ENCODE results near the gene ASB2. TPM values are rescaled to one million over a fixed set of nuclear protein-coding genes. Genes with fewer than 3 reads are reported as not detected.
A peak's percentile ranks its signal among the peaks of the same experiment; 100 is the strongest.

Gene ASB2
- total RNA-seq, 2 experiments from 2014 or later, result 26.4 to 29.1 TPM

DNA sequence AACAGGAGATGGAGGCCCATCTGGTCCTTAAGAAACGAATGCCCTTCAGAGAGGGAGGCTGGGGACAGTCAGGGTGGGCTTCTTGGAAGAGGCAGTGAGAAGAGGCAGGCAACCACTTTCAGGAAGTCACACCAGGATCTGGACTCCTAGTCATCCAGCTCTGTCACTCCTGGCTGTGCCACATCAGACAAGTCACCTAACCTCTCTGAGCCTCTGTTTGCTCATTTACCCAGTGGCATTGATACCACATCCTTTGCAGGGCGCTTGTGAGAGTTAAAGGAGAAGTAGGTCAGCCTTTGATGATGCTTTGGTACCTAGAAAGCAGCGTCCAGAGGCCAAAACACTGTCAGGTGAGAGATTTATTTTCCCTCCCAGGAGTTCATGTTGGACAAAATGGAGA is 31.9 kb upstream of the ASB2 start:
- Mint-ChIP-seq H3K27ac (no peak overlapping the region), H3K4me1 (peaks cover 37% of the 10 kb centered on the region), H3K4me3 (no peak overlapping the region), H3K9me3 (no peaks in the 10 kb centered on the region), H3K27me3 (peaks cover 28% of the 10 kb centered on the region), H3K36me3 (no peaks in the 10 kb centered on the region)
- no peak for DNase-seq

DNA sequence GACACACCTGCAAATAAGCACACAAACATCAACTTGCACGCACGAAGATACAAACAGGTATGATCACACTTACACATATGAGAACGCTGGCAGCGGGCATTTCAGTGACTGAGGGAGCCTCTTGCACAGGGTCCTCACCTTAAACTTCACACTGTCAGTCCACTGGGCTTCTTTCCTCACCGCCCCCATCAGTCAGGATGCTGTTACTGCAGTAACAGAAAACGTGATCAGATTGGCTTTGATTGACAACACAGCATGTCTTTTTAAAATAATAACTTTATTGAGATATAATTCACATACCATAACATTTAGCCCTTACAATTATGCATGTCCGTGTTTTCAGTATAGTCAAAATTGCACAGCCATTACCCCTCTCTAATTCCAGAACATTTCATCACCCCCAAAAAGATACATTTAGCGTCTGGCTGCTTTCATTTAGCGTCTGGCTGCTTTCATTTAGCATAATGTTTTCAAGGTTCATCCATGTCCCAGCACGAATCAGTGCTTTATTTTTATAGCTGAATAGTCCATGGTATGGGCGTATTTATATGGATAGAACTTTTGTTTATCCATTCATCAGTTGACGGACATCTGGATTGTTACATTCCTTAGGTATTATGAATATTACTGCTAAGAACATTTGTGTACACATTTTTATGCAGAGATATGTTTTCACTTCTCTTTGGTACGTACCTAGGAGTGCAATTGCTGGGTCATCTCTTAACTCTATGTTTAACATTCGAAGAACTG is 29.1 kb upstream of the ASB2 start:
- Mint-ChIP-seq H3K4me1 (peaks cover 31% of the 10 kb centered on the region), H3K4me3 (no peak overlapping the region), H3K9me3 (no peaks in the 10 kb centered on the region), H3K27me3 (peaks cover 23% of the 10 kb centered on the region), H3K27ac (no peak overlapping the region), H3K36me3 (no peaks in the 10 kb centered on the region)
- DNase-seq, result no peak

- no peak for DNase-seq
- Mint-ChIP-seq H3K4me1 (peaks cover 22% of the 10 kb centered on the region), H3K27me3 (peaks cover 14% of the 10 kb centered on the region), H3K9me3 (no peaks in the 10 kb centered on the region), H3K27ac (no peak overlapping the region), H3K36me3 (no peaks in the 10 kb centered on the region), H3K4me3 (no peak overlapping the region)
Observed at GRCh38 chr14:94004015-94004414, 27.6 kb upstream of the ASB2 start.

- no peaks in the 10 kb centered on the region for H3K36me3 Mint-ChIP-seq
- peaks cover 19% of the 10 kb centered on the region for H3K4me1 Mint-ChIP-seq
- DNase-seq, result no peak
- peaks cover 14% of the 10 kb centered on the region for H3K27me3 Mint-ChIP-seq
- no peak overlapping the region for H3K4me3 Mint-ChIP-seq
- H3K9me3 Mint-ChIP-seq, result no peaks in the 10 kb centered on the region
- no peak overlapping the region for H3K27ac Mint-ChIP-seq
Observed at GRCh38 chr14:94003397-94003796, 27.0 kb upstream of the ASB2 start.

- H3K27ac Mint-ChIP-seq, result peak overlapping the region; percentile 43
- no peak overlapping the region for H3K4me3 Mint-ChIP-seq
- peaks cover 14% of the 10 kb centered on the region for H3K27me3 Mint-ChIP-seq
Observed at GRCh38 chr14:94001501-94002396, 25.4 kb upstream of the ASB2 start.

GRCh38 chr14:94001016-94001415 is 24.6 kb upstream of the ASB2 start:
- Mint-ChIP-seq H3K4me1 (peaks cover 25% of the 10 kb centered on the region), H3K36me3 (no peaks in the 10 kb centered on the region), H3K27ac (no peak overlapping the region), H3K27me3 (peaks cover 14% of the 10 kb centered on the region), H3K9me3 (no peaks in the 10 kb centered on the region), H3K4me3 (no peak overlapping the region)
- no peak for DNase-seq

More at GRCh38 chr14:94001501-94002396, 25.4 kb upstream of the ASB2 start:
- Mint-ChIP-seq H3K36me3 (no peaks in the 10 kb centered on the region), H3K4me1 (peaks cover 23% of the 10 kb centered on the region), H3K9me3 (no peaks in the 10 kb centered on the region)
- DNase-seq, result peak; percentile 58

GRCh38 chr14:94000267-94000666 is 23.9 kb upstream of the ASB2 start:
- Mint-ChIP-seq H3K4me1 (peaks cover 32% of the 10 kb centered on the region), H3K27me3 (peaks cover 19% of the 10 kb centered on the region), H3K9me3 (no peaks in the 10 kb centered on the region), H3K27ac (no peak overlapping the region), H3K4me3 (no peak overlapping the region), H3K36me3 (no peaks in the 10 kb centered on the region)
- no peak for DNase-seq

DNA sequence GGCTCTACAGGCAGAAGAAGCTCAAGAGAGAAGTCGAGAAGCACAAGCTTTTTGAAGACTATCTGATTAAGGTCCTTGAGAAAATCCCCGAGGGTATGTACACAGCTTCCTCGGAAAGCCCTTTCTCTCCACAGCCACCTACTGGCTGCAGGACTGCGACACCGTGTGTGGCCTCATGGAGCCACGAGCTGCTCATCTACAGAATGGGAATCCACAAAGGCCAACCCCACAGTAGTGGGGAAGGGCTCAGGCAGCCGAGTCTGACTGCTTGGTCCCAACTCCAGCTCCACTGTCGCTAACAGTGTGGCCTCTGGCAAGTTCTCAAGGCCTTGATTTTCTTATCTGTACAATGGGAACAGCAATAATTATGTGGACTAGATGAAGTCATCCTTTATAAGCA is 23.2 kb upstream of the ASB2 start:
- Mint-ChIP-seq H3K9me3 (no peaks in the 10 kb centered on the region), H3K36me3 (no peaks in the 10 kb centered on the region), H3K27ac (no peak overlapping the region), H3K4me1 (peaks cover 36% of the 10 kb centered on the region), H3K4me3 (no peak overlapping the region), H3K27me3 (peaks cover 13% of the 10 kb centered on the region)
- no peak for DNase-seq

GRCh38 chr14:93998871-93999403 is 22.6 kb upstream of the ASB2 start:
- H3K27me3 Mint-ChIP-seq, result peaks cover 10% of the 10 kb centered on the region
- no peak overlapping the region for H3K4me3 Mint-ChIP-seq
- H3K4me1 Mint-ChIP-seq, result peaks cover 40% of the 10 kb centered on the region
- no peaks in the 10 kb centered on the region for H3K9me3 Mint-ChIP-seq
- H3K36me3 Mint-ChIP-seq, result no peaks in the 10 kb centered on the region
- H3K27ac Mint-ChIP-seq, result no peak overlapping the region
- DNase-seq, result no peak

- Mint-ChIP-seq H3K4me1 (peaks cover 42% of the 10 kb centered on the region), H3K36me3 (no peaks in the 10 kb centered on the region), H3K9me3 (no peaks in the 10 kb centered on the region), H3K27ac (no peak overlapping the region), H3K27me3 (peaks cover 6% of the 10 kb centered on the region), H3K4me3 (no peak overlapping the region)
- no peak for DNase-seq
Observed at GRCh38 chr14:93997916-93998870, 21.8 kb upstream of the ASB2 start.

DNA sequence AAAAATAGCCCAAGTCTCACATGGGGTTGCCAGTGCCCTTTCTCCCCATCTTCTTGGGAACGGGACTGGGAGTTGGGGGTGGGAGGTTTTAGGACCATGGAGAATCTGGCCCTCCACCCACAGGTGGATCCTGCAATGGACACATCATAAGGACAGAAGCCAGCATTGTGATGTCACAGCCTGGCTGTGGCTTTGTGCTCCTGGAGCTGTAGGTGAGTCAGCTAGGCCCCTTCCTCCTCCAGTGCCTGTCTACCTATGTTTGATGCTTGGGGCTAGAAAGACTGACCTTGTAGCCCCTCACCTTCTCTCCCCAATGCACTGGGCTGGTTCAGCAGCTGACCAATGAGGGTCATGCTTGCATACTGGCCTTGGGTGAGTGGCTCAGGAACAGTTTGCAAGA is 20.7 kb upstream of the ASB2 start, which contains the start of gene CCDC197:
CCDC197 (plus strand) TSS at position 220 of the 400 bp plus-strand sequence. CDS start 831 bp downstream, outside the sequence.
- H3K36me3 Mint-ChIP-seq, result no peaks in the 10 kb centered on the region
- peak; percentile 28 for DNase-seq
- peak within 1 kb of the TSS; percentile 80 for H3K27ac Mint-ChIP-seq
- peaks cover 6% of the 10 kb centered on the region for H3K27me3 Mint-ChIP-seq
- H3K4me3 Mint-ChIP-seq, result no peak within 1 kb of the TSS
- H3K4me1 Mint-ChIP-seq, result peaks cover 44% of the 10 kb centered on the region
- no peaks in the 10 kb centered on the region for H3K9me3 Mint-ChIP-seq

GRCh38 chr14:93996130-93996695 is 19.8 kb upstream of the ASB2 start:
- peak overlapping the region; percentile 80 for H3K27ac Mint-ChIP-seq
- H3K27me3 Mint-ChIP-seq, result peaks cover 6% of the 10 kb centered on the region
- no peak overlapping the region for H3K4me3 Mint-ChIP-seq
- DNase-seq, result no peak
- no peaks in the 10 kb centered on the region for H3K9me3 Mint-ChIP-seq
- peaks cover 37% of the 10 kb centered on the region for H3K4me1 Mint-ChIP-seq
- no peaks in the 10 kb centered on the region for H3K36me3 Mint-ChIP-seq

- H3K9me3 Mint-ChIP-seq, result no peaks in the 10 kb centered on the region
- no peaks in the 10 kb centered on the region for H3K36me3 Mint-ChIP-seq
- DNase-seq, result peak; percentile 64
- no peak overlapping the region for H3K4me3 Mint-ChIP-seq
- peaks cover 38% of the 10 kb centered on the region for H3K4me1 Mint-ChIP-seq
- H3K27me3 Mint-ChIP-seq, result peaks cover 6% of the 10 kb centered on the region
- peak overlapping the region; percentile 80 for H3K27ac Mint-ChIP-seq
Observed at GRCh38 chr14:93994919-93995682, 18.7 kb upstream of the ASB2 start.

All from activated naive CD8-positive, alpha-beta T cell treated with anti-CD3 and anti-CD28 coated beads for 36 hours (primary cell).